Astrocyte of the cerebellum (primary cell): ENCODE measurements around the gene SVOPL.

Source experiments
- DNase-seq: peaks from one replicate; pipeline ENCODE4 v3.0.0-alpha.2; 2011; ENCODE audit warnings: low read depth
- H3K4me3 ChIP-seq: 2 replicates; pipeline ENCODE4 v1.5.1; 2011; ENCODE audit warnings: mild to moderate bottlenecking, low read depth, low read length, moderate library complexity
- CTCF ChIP-seq: IDR thresholded peaks from 2 replicates; pipeline ENCODE4 v1.5.1; 2012; ENCODE audit warnings: low read length, low read depth, moderate library complexity, mild to moderate bottlenecking; ENCODE audit errors: missing control alignments
- in situ Hi-C: cut with HindIII; loops from 2 replicates; pipeline ENCODE4 v1.10.0; 2017; ENCODE audit warnings: low sequenced_read_pairs

SVOPL gene

GRCh38 chr7:138556771-138557484 lies 144.2 kb downstream of the SVOPL start:
- no peak for TF ChIP-seq CTCF
- H3K4me3 ChIP-seq, result no peak overlapping the region
- in situ Hi-C loops, result no loop called here
- no peak for DNase-seq

GRCh38 chr7:138555684-138556083 lies 145.5 kb downstream of the SVOPL start:
- TF ChIP-seq CTCF, result no peak
- in situ Hi-C loops, result no loop called here
- no peak overlapping the region for H3K4me3 ChIP-seq
- DNase-seq, result no peak

GRCh38 chr7:138554674-138555073 lies 146.5 kb downstream of the SVOPL start:
- in situ Hi-C loops, result no loop called here
- TF ChIP-seq CTCF, result no peak
- DNase-seq, result no peak
- no peak overlapping the region for H3K4me3 ChIP-seq

- no peak for DNase-seq
- in situ Hi-C loops, result no loop called here
- no peak for TF ChIP-seq CTCF
Measured at GRCh38 chr7:138553805-138554204, 147.4 kb downstream of the SVOPL start.

GRCh38 chr7:138551102-138551501 lies 150.1 kb downstream of the SVOPL start:
- H3K4me3 ChIP-seq, result no peak overlapping the region
- TF ChIP-seq CTCF, result no peak
- no peak for DNase-seq
- in situ Hi-C loops, result no loop called here

More at GRCh38 chr7:138553805-138554204, 147.4 kb downstream of the SVOPL start:
- no peak overlapping the region for H3K4me3 ChIP-seq

GRCh38 chr7:138550337-138550736 lies 150.8 kb downstream of the SVOPL start:
- in situ Hi-C loops, result no loop called here
- no peak for TF ChIP-seq CTCF
- DNase-seq, result no peak
- no peak overlapping the region for H3K4me3 ChIP-seq
